ENCODE measurements around the gene LYRM2.
A peak's percentile ranks its signal among the peaks of the same experiment; 100 is the strongest.
"Not testable (repeated sequence)": the region's sequence is repeated elsewhere in the genome, so short reads cannot be mapped to it uniquely, and the experiment has no call there.

LYRM2 gene

GRCh38 chr6:89644864-89645263 is 6.3 kb upstream of the LYRM2 start:
- DNase-seq = no peak

GRCh38 chr6:89643406-89643805 is 4.9 kb upstream of the LYRM2 start:
- DNase-seq = no peak

GRCh38 chr6:89642956-89643355 is 4.4 kb upstream of the LYRM2 start:
- DNase-seq = no peak

- not testable (repeated sequence) for DNase-seq
These were observed 3.0 kb upstream of the LYRM2 start for GRCh38 chr6:89641581-89641980.

GRCh38 chr6:89640804-89641203 is 2.3 kb upstream of the LYRM2 start:
- no peak for DNase-seq

GRCh38 chr6:89637960-89638319 is 607 bp downstream of the LYRM2 start:
- DNase-seq = no peak

GRCh38 chr6:89636412-89636811 is 2.1 kb downstream of the LYRM2 start:
- not testable (repeated sequence) for DNase-seq

GRCh38 chr6:89630488-89630887 is 8.1 kb downstream of the LYRM2 start:
- DNase-seq = no peak

GRCh38 chr6:89623749-89624148 is 14.8 kb downstream of the LYRM2 start:
- no peak for DNase-seq

- no peak for DNase-seq
These were observed 19.0 kb downstream of the LYRM2 start for GRCh38 chr6:89619567-89619966.

- DNase-seq = no peak
These were observed 20.5 kb downstream of the LYRM2 start for GRCh38 chr6:89618026-89618425.

- no peak for DNase-seq
These were observed 22.0 kb downstream of the LYRM2 start for GRCh38 chr6:89616531-89616930.

GRCh38 chr6:89615882-89616281 is 22.7 kb downstream of the LYRM2 start:
- DNase-seq = no peak

GRCh38 chr6:89613790-89614189 is 24.8 kb downstream of the LYRM2 start:
- no peak for DNase-seq

- DNase-seq = no peak
These were observed 26.4 kb downstream of the LYRM2 start for GRCh38 chr6:89612121-89612520.

- no peak for DNase-seq
These were observed 26.9 kb downstream of the LYRM2 start for GRCh38 chr6:89611666-89612065.

GRCh38 chr6:89610149-89610642 is 28.4 kb downstream of the LYRM2 start:
- peak; percentile 81 for DNase-seq

- DNase-seq = no peak
These were observed 32.7 kb downstream of the LYRM2 start for GRCh38 chr6:89605861-89606260.

GRCh38 chr6:89604653-89605052 is 33.9 kb downstream of the LYRM2 start:
- DNase-seq = no peak

GRCh38 chr6:89602166-89602565 is 36.4 kb downstream of the LYRM2 start:
- DNase-seq = no peak

GRCh38 chr6:89599727-89600126 is 38.8 kb downstream of the LYRM2 start:
- DNase-seq = no peak

GRCh38 chr6:89597988-89598387 is 40.6 kb downstream of the LYRM2 start:
- DNase-seq = no peak

- no peak for DNase-seq
These were observed 41.2 kb downstream of the LYRM2 start for GRCh38 chr6:89597372-89597771.

- DNase-seq = no peak
These were observed 42.1 kb downstream of the LYRM2 start for GRCh38 chr6:89596484-89596883.

GRCh38 chr6:89596056-89596455 is 42.5 kb downstream of the LYRM2 start:
- DNase-seq = no peak

GRCh38 chr6:89591745-89592144 is 46.8 kb downstream of the LYRM2 start:
- no peak for DNase-seq

Measured in stimulated activated CD4-positive, alpha-beta T cell treated with anti-CD3 and anti-CD28 coated beads, Interleukin-4, amount 100 ng/mL, for 24 hours (primary cell).